C4-2B (cell line): ENCODE data around the gene PRM3.

Experiments used
- ZFX ChIP-seq: fragments of 450-650 bp; IDR thresholded peaks from 2 replicates; pipeline ENCODE4 v1.6.1; 2017
- TF ChIP-seq, protein P1 (sequence below): fragments of 450-650 bp; conservative IDR thresholded peaks from 2 replicates; pipeline ENCODE4 v1.5.1; 2017; ENCODE audit warnings: mild to moderate bottlenecking

DNA sequence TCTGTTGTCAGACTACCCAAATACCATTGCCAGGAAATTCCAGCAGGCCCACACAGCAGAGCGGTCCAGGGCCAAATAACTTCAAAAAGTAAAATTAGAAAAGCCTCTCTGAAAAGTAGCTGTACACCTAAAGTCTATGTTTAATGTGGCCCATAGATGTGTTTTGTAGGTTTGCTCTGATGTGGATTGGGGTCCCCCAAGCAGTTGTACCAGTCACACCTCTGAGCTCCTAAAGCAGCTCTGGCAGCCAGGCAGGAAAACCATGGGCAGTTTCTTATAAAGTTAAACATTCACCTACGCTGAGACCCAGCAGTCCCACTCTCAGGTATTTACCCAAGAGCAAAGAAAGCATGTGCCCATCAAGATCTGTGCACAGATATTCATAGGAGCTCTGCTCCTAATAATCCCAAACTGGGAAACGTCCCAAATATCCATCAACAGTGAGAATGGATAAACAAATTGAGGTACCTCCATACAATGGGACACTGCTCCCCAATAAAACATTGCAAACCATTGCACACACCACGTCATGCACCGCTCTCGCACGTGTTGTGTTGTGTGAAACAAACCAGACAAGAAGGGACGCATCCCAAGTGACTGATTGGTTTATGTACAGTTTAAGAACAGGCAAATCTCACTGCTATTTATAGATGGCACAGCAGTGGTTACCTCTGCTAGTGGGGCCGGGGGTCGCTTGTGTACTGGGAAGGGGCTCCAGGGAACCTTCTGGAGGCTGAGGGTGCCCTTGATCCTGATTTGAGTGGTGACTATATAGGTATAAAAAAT is 23.5 kb upstream of the PRM3 start:
- TF ChIP-seq, protein P1, sequence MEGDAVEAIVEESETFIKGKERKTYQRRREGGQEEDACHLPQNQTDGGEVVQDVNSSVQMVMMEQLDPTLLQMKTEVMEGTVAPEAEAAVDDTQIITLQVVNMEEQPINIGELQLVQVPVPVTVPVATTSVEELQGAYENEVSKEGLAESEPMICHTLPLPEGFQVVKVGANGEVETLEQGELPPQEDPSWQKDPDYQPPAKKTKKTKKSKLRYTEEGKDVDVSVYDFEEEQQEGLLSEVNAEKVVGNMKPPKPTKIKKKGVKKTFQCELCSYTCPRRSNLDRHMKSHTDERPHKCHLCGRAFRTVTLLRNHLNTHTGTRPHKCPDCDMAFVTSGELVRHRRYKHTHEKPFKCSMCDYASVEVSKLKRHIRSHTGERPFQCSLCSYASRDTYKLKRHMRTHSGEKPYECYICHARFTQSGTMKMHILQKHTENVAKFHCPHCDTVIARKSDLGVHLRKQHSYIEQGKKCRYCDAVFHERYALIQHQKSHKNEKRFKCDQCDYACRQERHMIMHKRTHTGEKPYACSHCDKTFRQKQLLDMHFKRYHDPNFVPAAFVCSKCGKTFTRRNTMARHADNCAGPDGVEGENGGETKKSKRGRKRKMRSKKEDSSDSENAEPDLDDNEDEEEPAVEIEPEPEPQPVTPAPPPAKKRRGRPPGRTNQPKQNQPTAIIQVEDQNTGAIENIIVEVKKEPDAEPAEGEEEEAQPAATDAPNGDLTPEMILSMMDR: no peak
- no peak for TF ChIP-seq ZFX
